T-cell (primary cell): ENCODE data around the gene MEP1B. TPM values are rescaled to one million over a fixed set of nuclear protein-coding genes. Genes with fewer than 3 reads are reported as not detected.

ENCODE experiments used
- ATAC-seq, 4 experiments: fragments of 200-7000 bp in 3 of 4; fragments of 150-1000 bp in 1 of 4; cut with Tn5 transposase; replicated peaks in 1 of 4; 1 replicate in 3 of 4; 2 replicates in 1 of 4; pipeline ENCODE4 v1.10.0; 2021; ENCODE audit warnings: moderate library complexity in 3 of 4, mild to moderate bottlenecking in 2 of 4, moderate number of reproducible peaks in 1 of 4
- CTCF ChIA-PET, 2 donors: fragments of 300-600 bp; sonication (Branson Sonifier 250); formaldehyde crosslinking; loops; one replicate each; lab custom pipeline; 2022; ENCODE audit warnings: antibody characterized with exemption in 2 of 2; lab: Charles Lee
- POLR2A ChIA-PET, 2 donors: fragments of 300-600 bp; sonication (Branson Sonifier 250); formaldehyde crosslinking; loops; one replicate each; lab custom pipeline; 2022; ENCODE audit warnings: antibody characterized with exemption in 2 of 2; lab: Charles Lee
- DNase-seq, 35 experiments: peaks; one replicate each; pipeline versions ENCODE4 v3.0.0 to v3.0.0-alpha.2; 2013 to 2023
- H3K27ac ChIP-seq: one replicate; pipeline ENCODE4 v1.5.1; 2013; ENCODE audit warnings: low read length
- H3K27me3 ChIP-seq, 2 experiments: replicated peaks in 1 of 2; 1 replicate in 1 of 2; 2 replicates in 1 of 2; pipeline versions ENCODE4 v1.6.1 to v1.7.0; 2013; ENCODE audit warnings: low read length in 1 of 2, mixed read lengths in 1 of 2; ENCODE audit not compliant: control insufficient read depth in 2 of 2, insufficient read depth in 2 of 2; ENCODE audit errors: extremely low read depth in 1 of 2
- H3K36me3 ChIP-seq, 2 donors: 1 replicate in 1 of 2; 2 replicates in 1 of 2; pipeline versions ENCODE4 v1.6.1 to v1.7.0; 2013; ENCODE audit warnings: low read length in 1 of 2; ENCODE audit not compliant: control insufficient read depth in 2 of 2, insufficient read depth in 1 of 2; ENCODE audit errors: extremely low read depth in 1 of 2
- H3K4me1 ChIP-seq, 2 experiments: 1 replicate in 1 of 2; 2 replicates in 1 of 2; pipeline versions ENCODE4 v1.6.1 to v1.7.0; 2013; ENCODE audit warnings: low read length in 2 of 2, mixed read lengths in 1 of 2; ENCODE audit not compliant: insufficient read depth in 2 of 2, control insufficient read depth in 1 of 2; ENCODE audit errors: extremely low read depth in 1 of 2
- H3K4me3 ChIP-seq, 2 donors: 1 replicate in 1 of 2; 2 replicates in 1 of 2; pipeline versions ENCODE4 v1.5.1 to v1.7.0; 2013; ENCODE audit warnings: mild to moderate bottlenecking in 2 of 2, low read length in 1 of 2, moderate library complexity in 1 of 2; ENCODE audit not compliant: control insufficient read depth in 1 of 2; ENCODE audit errors: extremely low read depth in 1 of 2
- H3K9me3 ChIP-seq: 2 replicates; pipeline ENCODE4 v1.7.0; 2013
- H3K27ac Mint-ChIP-seq, 2 donors: one replicate each; pipeline ENCODE4 v1.8.0; 2020 to 2021; ENCODE audit warnings: mild to moderate bottlenecking in 2 of 2, mixed read lengths in 2 of 2
- H3K27me3 Mint-ChIP-seq, 2 donors: one replicate each; pipeline ENCODE4 v1.8.0; 2021 to 2022; ENCODE audit warnings: mixed read lengths in 2 of 2
- H3K36me3 Mint-ChIP-seq: one replicate; pipeline ENCODE4 v1.8.0; 2021; ENCODE audit warnings: mixed read lengths
- H3K4me1 Mint-ChIP-seq, 3 donors: one replicate each; pipeline ENCODE4 v1.8.0; 2020 to 2022; ENCODE audit warnings: mixed read lengths in 3 of 3, mild to moderate bottlenecking in 1 of 3
- H3K4me3 Mint-ChIP-seq, 3 donors: one replicate each; pipeline ENCODE4 v1.8.0; 2020 to 2022; ENCODE audit warnings: mild to moderate bottlenecking in 3 of 3, mixed read lengths in 3 of 3, moderate library complexity in 3 of 3
- H3K9me3 Mint-ChIP-seq, 3 donors: one replicate each; pipeline ENCODE4 v1.8.0; 2020 to 2022; ENCODE audit warnings: mixed read lengths in 3 of 3
- WGBS: methylation state at CpG from one replicate; pipeline ENCODE4 v1.1.5; 2013; ENCODE audit warnings: missing lambda C conversion rate; ENCODE audit not compliant: insufficient coverage; 5-methylcytosine and 5-hydroxymethylcytosine counted together
- total RNA-seq, 35 experiments: library from RNA in 6 of 35; stranded (reverse) in 6 of 35; fragments of 120-200 nt in 1 of 35; gene quantifications; one replicate each; pipeline versions ENCODE4 v1.2.1 to v1.2.4 and lab custom pipeline; 2013 to 2026

The MEP1B gene
- total RNA-seq, 5 donors from 2014 or later (not counting 1 experiment from before 2014, with no cell fraction given), result 0.18 TPM; not detected in 4

DNA sequence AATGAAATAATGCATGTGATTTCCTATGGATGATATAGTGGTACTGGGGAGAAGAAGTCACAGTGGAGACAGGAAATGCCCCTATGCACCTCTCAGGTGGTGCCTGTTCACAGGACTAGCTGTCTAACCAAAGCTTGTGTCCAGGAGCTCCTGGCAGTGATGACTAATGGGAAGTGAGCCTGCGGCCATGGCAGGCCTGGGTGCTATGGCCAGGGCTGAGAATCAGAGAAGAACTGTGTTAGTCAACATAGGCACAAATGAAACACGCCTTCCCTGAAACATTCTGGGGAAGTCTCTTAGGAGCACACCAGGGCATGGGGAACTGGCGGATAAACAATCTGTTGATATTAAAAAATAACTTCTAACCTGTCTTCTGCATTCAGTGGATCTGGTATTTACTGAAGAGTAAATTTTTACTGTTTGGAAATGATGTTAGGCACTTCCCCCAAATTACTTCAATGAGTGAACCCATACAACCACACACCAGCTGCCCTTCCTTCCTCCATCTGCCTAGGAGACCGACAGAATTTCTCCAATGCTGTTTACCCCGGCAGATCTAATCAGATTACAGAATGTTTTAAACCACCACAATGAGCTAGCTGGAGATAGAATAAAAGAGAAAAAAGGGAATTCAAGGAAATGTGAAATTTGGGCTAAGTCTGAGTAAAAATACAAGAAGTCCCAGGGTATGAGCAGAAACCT, 67.4 kb downstream of the MEP1B start:
- Histone ChIP-seq H3K27me3 (peaks cover 0 to 21% of the 10 kb centered on the region in 2 experiments), H3K36me3 (no peaks in the 10 kb centered on the region), H3K9me3 (no peaks in the 10 kb centered on the region), H3K4me3 (no peak overlapping the region), H3K27ac (no peak overlapping the region), H3K4me1 (no peaks in the 10 kb centered on the region)
- DNase-seq, result no peak
- POLR2A ChIA-PET, result no interaction called here
- H3K4me1 Mint-ChIP-seq, result peaks cover 0 to 1% (median 0%) of the 10 kb centered on the region in 3 donors
- no peak for ATAC-seq
- no peaks in the 10 kb centered on the region for H3K9me3 Mint-ChIP-seq
- no peaks in the 10 kb centered on the region for H3K36me3 Mint-ChIP-seq
- no peak overlapping the region for H3K27ac Mint-ChIP-seq
- peaks cover 30 to 40% of the 10 kb centered on the region in 2 donors for H3K27me3 Mint-ChIP-seq
- 0% methylated on average over 1 of the region's 5 CpGs for WGBS
- CTCF ChIA-PET, result interaction anchor here in 1 of 2 donors (0.7 kb wide), 1 partner anchor 184 kb away, joined by 4 read pairs; no protein-coding TSS in a partner anchor
- H3K4me3 Mint-ChIP-seq, result no peak overlapping the region

- no peak for ATAC-seq
- ChIA-PET CTCF (no interaction called here), POLR2A (no interaction called here)
- Mint-ChIP-seq H3K9me3 (no peaks in the 10 kb centered on the region), H3K4me1 (peaks cover 0 to 1% (median 0%) of the 10 kb centered on the region in 3 donors), H3K36me3 (no peaks in the 10 kb centered on the region), H3K27ac (no peak overlapping the region), H3K4me3 (no peak overlapping the region), H3K27me3 (peaks cover 25 to 38% of the 10 kb centered on the region in 2 donors)
- H3K4me3 ChIP-seq, result no peak overlapping the region
- H3K27me3 ChIP-seq, result peaks cover 0 to 19% of the 10 kb centered on the region in 2 experiments
- WGBS, result no CpG with 5 or more reads among the region's 2 CpGs
- no peaks in the 10 kb centered on the region for H3K4me1 ChIP-seq
- DNase-seq, result no peak
- H3K9me3 ChIP-seq, result no peaks in the 10 kb centered on the region
- H3K36me3 ChIP-seq, result no peaks in the 10 kb centered on the region
- H3K27ac ChIP-seq, result no peak overlapping the region
These were observed 68.3 kb downstream of the MEP1B start for GRCh38 chr18:32258148-32258547.

GRCh38 chr18:32258558-32259204, 68.8 kb downstream of the MEP1B start:
- no CpG with 5 or more reads among the region's 5 CpGs for WGBS
- Histone ChIP-seq H3K36me3 (no peaks in the 10 kb centered on the region), H3K4me3 (no peak overlapping the region), H3K9me3 (no peaks in the 10 kb centered on the region), H3K4me1 (no peaks in the 10 kb centered on the region), H3K27me3 (peaks cover 0 to 19% of the 10 kb centered on the region in 2 experiments), H3K27ac (no peak overlapping the region)
- Mint-ChIP-seq H3K36me3 (no peaks in the 10 kb centered on the region), H3K27me3 (peaks cover 23 to 36% of the 10 kb centered on the region in 2 donors), H3K27ac (no peak overlapping the region), H3K9me3 (no peaks in the 10 kb centered on the region), H3K4me3 (no peak overlapping the region), H3K4me1 (peaks cover 0 to 1% (median 0%) of the 10 kb centered on the region in 3 donors)
- ChIA-PET CTCF (no interaction called here), POLR2A (no interaction called here)
- ATAC-seq (no peak), DNase-seq (no peak)

DNA sequence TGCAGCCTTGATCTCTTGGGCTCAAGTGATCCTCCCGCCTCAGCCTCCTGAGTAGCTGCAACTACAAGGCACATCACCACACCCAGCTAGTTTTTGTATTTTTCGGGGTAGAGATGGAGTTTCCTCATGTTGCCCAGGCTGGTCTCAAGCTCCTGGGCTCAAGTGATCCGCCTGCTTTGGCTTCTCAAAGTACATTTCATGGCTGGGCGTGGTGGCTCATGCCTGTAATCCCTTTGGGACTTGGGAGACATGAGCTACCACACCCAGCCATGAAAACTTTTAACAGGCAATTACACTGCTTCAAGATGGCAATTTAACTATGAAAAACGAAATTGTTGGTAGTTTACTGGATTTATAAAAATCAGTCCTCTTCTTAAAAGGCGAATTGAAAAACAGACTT, 69.7 kb downstream of the MEP1B start:
- Histone ChIP-seq H3K27me3 (peaks cover 0 to 15% of the 10 kb centered on the region in 2 experiments), H3K9me3 (no peaks in the 10 kb centered on the region), H3K36me3 (no peaks in the 10 kb centered on the region), H3K4me3 (no peak overlapping the region), H3K4me1 (no peaks in the 10 kb centered on the region), H3K27ac (no peak overlapping the region)
- ChIA-PET CTCF (interaction anchor here in 1 of 2 donors (0.6 kb wide), 1 partner anchor 325 kb away, joined by 3 read pairs; no protein-coding TSS in a partner anchor), POLR2A (no interaction called here)
- Mint-ChIP-seq H3K4me1 (peaks cover 0 to 1% (median 0%) of the 10 kb centered on the region in 3 donors), H3K9me3 (no peaks in the 10 kb centered on the region), H3K4me3 (no peak overlapping the region), H3K36me3 (no peaks in the 10 kb centered on the region), H3K27me3 (peaks cover 23 to 36% of the 10 kb centered on the region in 2 donors), H3K27ac (no peak overlapping the region)
- 60% methylated on average over 1 of the region's 6 CpGs for WGBS
- DNase-seq (no peak), ATAC-seq (no peak)

DNA sequence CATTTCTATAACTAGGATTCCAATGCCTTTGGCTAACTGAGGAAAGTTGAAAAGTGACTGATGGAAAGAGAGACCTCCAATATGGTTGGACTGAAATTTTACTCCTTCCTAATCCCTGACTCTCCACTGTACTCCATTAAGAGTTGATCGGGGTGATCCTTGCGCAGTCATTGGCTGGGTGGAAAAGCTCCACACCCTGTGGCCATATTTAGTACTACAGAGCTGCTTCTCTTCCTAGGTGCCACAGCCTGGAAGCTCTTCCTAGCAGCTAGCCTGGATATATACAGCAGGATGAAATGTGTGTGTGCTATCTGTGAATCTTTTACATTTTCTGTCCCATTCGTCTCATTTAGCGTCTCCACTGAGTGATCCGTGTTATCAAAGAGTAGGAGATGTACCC, 71.2 kb downstream of the MEP1B start:
- Mint-ChIP-seq H3K4me3 (no peak overlapping the region), H3K9me3 (no peaks in the 10 kb centered on the region), H3K36me3 (no peaks in the 10 kb centered on the region), H3K4me1 (peaks cover 0 to 1% (median 0%) of the 10 kb centered on the region in 3 donors), H3K27ac (no peak overlapping the region), H3K27me3 (peaks cover 18 to 37% of the 10 kb centered on the region in 2 donors)
- H3K4me1 ChIP-seq, result no peaks in the 10 kb centered on the region
- no peaks in the 10 kb centered on the region for H3K9me3 ChIP-seq
- CTCF ChIA-PET, result interaction anchor here in 1 of 2 donors (0.6 kb wide), 1 partner anchor 794 kb away, joined by 3 read pairs; no protein-coding TSS in a partner anchor
- H3K4me3 ChIP-seq, result no peak overlapping the region
- H3K27me3 ChIP-seq, result peaks cover 0 to 11% of the 10 kb centered on the region in 2 experiments
- DNase-seq (no peak), ATAC-seq (no peak)
- POLR2A ChIA-PET, result no interaction called here
- no peaks in the 10 kb centered on the region for H3K36me3 ChIP-seq
- no peak overlapping the region for H3K27ac ChIP-seq
- 100% methylated on average over 1 of the region's 5 CpGs for WGBS

GRCh38 chr18:32262092-32262491, 72.3 kb downstream of the MEP1B start:
- Histone ChIP-seq H3K9me3 (no peaks in the 10 kb centered on the region), H3K4me3 (no peak overlapping the region), H3K27me3 (peaks cover 0 to 4% of the 10 kb centered on the region in 2 experiments), H3K27ac (no peak overlapping the region), H3K36me3 (no peaks in the 10 kb centered on the region), H3K4me1 (no peaks in the 10 kb centered on the region)
- Mint-ChIP-seq H3K4me1 (peaks cover 0 to 1% (median 0%) of the 10 kb centered on the region in 3 donors), H3K4me3 (no peak overlapping the region), H3K9me3 (no peaks in the 10 kb centered on the region), H3K27ac (no peak overlapping the region), H3K27me3 (peaks cover 17 to 32% of the 10 kb centered on the region in 2 donors), H3K36me3 (no peaks in the 10 kb centered on the region)
- 71% methylated on average over 1 of the region's 1 CpG for WGBS
- ChIA-PET CTCF (no interaction called here), POLR2A (no interaction called here)
- ATAC-seq (no peak), DNase-seq (no peak)
